H1 (cell line): ENCODE measurements around the gene APLP2. TPM values are rescaled to one million over a fixed set of nuclear protein-coding genes. Genes with fewer than 3 reads are reported as not detected.

Experiments
- CTCF ChIA-PET: fragments of 300-600 bp; sonication (Branson Sonifier 250); formaldehyde crosslinking; loops from one replicate; lab custom pipeline; 2021; ENCODE audit not compliant: partially characterized antibody; lab: Charles Lee
- POLR2A ChIA-PET: fragments of 300-600 bp; sonication (Branson Sonifier 250); formaldehyde crosslinking; loops from one replicate; lab custom pipeline; 2021; ENCODE audit warnings: inconsistent platforms; ENCODE audit not compliant: partially characterized antibody; lab: Charles Lee
- DNase-seq, 2 experiments: peaks; one replicate each; pipeline versions ENCODE4 v3.0.0 to v3.0.0-alpha.2; 2010 to 2022; ENCODE audit warnings: low spot score in 2 of 2, low read depth in 1 of 2, mixed read lengths in 1 of 2
- FAIRE-seq: peaks from 2 replicates; lab custom pipeline; 2011; peaks lifted over from hg19 to GRCh38; lab: Jason Lieb, UNC
- H2AFZ ChIP-seq: 2 replicates; pipeline ENCODE4 v1.8.1; 2012; ENCODE audit warnings: low read length, inconsistent platforms
- H2AK5ac ChIP-seq: 2 replicates; pipeline ENCODE4 v1.6.1; 2013; ENCODE audit warnings: low read depth, low read length
- H2BK120ac ChIP-seq: replicated peaks from 2 replicates; pipeline ENCODE3; 2013; ENCODE audit warnings: low read depth, low read length, inconsistent platforms
- H2BK12ac ChIP-seq: 2 replicates; pipeline ENCODE4 v1.6.1; 2013; ENCODE audit warnings: low read depth, low read length
- H2BK15ac ChIP-seq: 2 replicates; pipeline ENCODE4 v1.6.1; 2013; ENCODE audit warnings: low read length
- H2BK20ac ChIP-seq: 2 replicates; pipeline ENCODE4 v1.6.1; 2013; ENCODE audit warnings: low read length
- H2BK5ac ChIP-seq: 2 replicates; pipeline ENCODE4 v1.6.1; 2013; ENCODE audit warnings: low read depth, low read length
- H3K14ac ChIP-seq: 2 replicates; pipeline ENCODE4 v1.6.1; 2013; ENCODE audit warnings: inconsistent platforms; ENCODE audit not compliant: insufficient read length
- H3K18ac ChIP-seq: 2 replicates; pipeline ENCODE4 v1.6.1; 2013; ENCODE audit warnings: low read length; ENCODE audit errors: extremely low read depth
- H3K23ac ChIP-seq: 2 replicates; pipeline ENCODE4 v1.6.1; 2013; ENCODE audit warnings: inconsistent platforms; ENCODE audit not compliant: insufficient read length
- H3K23me2 ChIP-seq: 2 replicates; pipeline ENCODE4 v1.6.1; 2013; ENCODE audit warnings: low read depth, low read length
- H3K27ac ChIP-seq: 2 replicates; pipeline ENCODE4 v1.6.1; 2011; ENCODE audit warnings: low read depth, low read length, inconsistent platforms
- H3K27me3 ChIP-seq, 4 experiments: replicated peaks in 1 of 4; 1 replicate in 1 of 4; 2 replicates in 3 of 4; pipeline versions ENCODE4 v1.6.1 to v1.8.1; 2011 to 2013; ENCODE audit warnings: low read length in 3 of 4, mild to moderate bottlenecking in 3 of 4, inconsistent platforms in 2 of 4, mixed read lengths in 2 of 4, moderate library complexity in 1 of 4; ENCODE audit not compliant: control insufficient read depth in 3 of 4, insufficient read depth in 3 of 4; ENCODE audit errors: extremely low read depth in 1 of 4
- H3K36me3 ChIP-seq, 4 experiments: 2 replicates each; pipeline versions ENCODE4 v1.6.1 to v1.8.1; 2011 to 2013; ENCODE audit warnings: mild to moderate bottlenecking in 4 of 4, low read length in 3 of 4, moderate library complexity in 2 of 4, control low read depth in 1 of 4, inconsistent platforms in 1 of 4; ENCODE audit not compliant: insufficient read depth in 4 of 4, control insufficient read depth in 2 of 4
- H3K4ac ChIP-seq: replicated peaks from 2 replicates; pipeline ENCODE3; 2013; ENCODE audit warnings: low read length, low read depth, mixed read lengths, inconsistent platforms; ENCODE audit not compliant: insufficient read length
- H3K4me1 ChIP-seq, 4 experiments: replicated peaks in 1 of 4; 1 replicate in 1 of 4; 2 replicates in 3 of 4; pipeline versions ENCODE4 v1.6.1 to v1.8.1; 2011 to 2013; ENCODE audit warnings: low read length in 3 of 4, inconsistent platforms in 2 of 4, mixed read lengths in 1 of 4; ENCODE audit not compliant: insufficient read depth in 4 of 4, control insufficient read depth in 3 of 4
- H3K4me2 ChIP-seq, 2 experiments: 2 replicates each; pipeline versions ENCODE4 v1.6.1 to v1.8.1; 2011 to 2013; ENCODE audit warnings: low read depth in 2 of 2, low read length in 2 of 2, control low read depth in 1 of 2, inconsistent platforms in 1 of 2, mild to moderate bottlenecking in 1 of 2; ENCODE audit not compliant: insufficient read depth in 1 of 2
- H3K4me3 ChIP-seq, 4 experiments: fragments of 200-600, 300-600 bp in 1 of 4; sonication (generic), shearing (Covaris generic), sonication (Bioruptor Twin) in 1 of 4; 2 replicates each; pipeline versions ENCODE4 v1.5.1 to v1.8.1; 2011 to 2016; ENCODE audit warnings: low read length in 4 of 4, low read depth in 3 of 4, control low read depth in 2 of 4, inconsistent platforms in 2 of 4, mild to moderate bottlenecking in 2 of 4, mixed read lengths in 1 of 4, moderate library complexity in 1 of 4; ENCODE audit not compliant: insufficient read depth in 2 of 4; ENCODE audit errors: extremely low read depth in 1 of 4
- H3K56ac ChIP-seq: replicated peaks from 2 replicates; pipeline ENCODE3; 2013; ENCODE audit warnings: low read depth, mild to moderate bottlenecking, mixed read lengths, low read length, inconsistent platforms; ENCODE audit not compliant: insufficient read length
- H3K79me1 ChIP-seq: 2 replicates; pipeline ENCODE4 v1.6.1; 2013; ENCODE audit warnings: low read depth, low read length, control low read depth
- H3K79me2 ChIP-seq, 2 experiments: 2 replicates each; pipeline versions ENCODE4 v1.6.1 to v1.8.1; 2012 to 2013; ENCODE audit warnings: low read length in 2 of 2, mild to moderate bottlenecking in 2 of 2, inconsistent platforms in 1 of 2; ENCODE audit not compliant: insufficient read depth in 2 of 2, control insufficient read depth in 1 of 2
- H3K9ac ChIP-seq, 4 experiments: replicated peaks in 1 of 4; 1 replicate in 1 of 4; 2 replicates in 3 of 4; pipeline versions ENCODE4 v1.6.1 to v1.8.1; 2011 to 2013; ENCODE audit warnings: low read depth in 3 of 4, low read length in 3 of 4, control low read depth in 2 of 4, mild to moderate bottlenecking in 2 of 4, moderate library complexity in 2 of 4, inconsistent platforms in 1 of 4; ENCODE audit errors: extremely low read depth in 1 of 4
- H3K9me3 ChIP-seq, 2 experiments: 2 replicates each; pipeline versions ENCODE4 v1.6.1 to v1.8.1; 2012 to 2013; ENCODE audit warnings: mild to moderate bottlenecking in 2 of 2, moderate library complexity in 2 of 2, control low read depth in 1 of 2, inconsistent platforms in 1 of 2, low read depth in 1 of 2, low read length in 1 of 2, mixed read lengths in 1 of 2; ENCODE audit not compliant: insufficient read depth in 2 of 2
- H4K20me1 ChIP-seq, 2 experiments: replicated peaks in 1 of 2; 2 replicates each; pipeline versions ENCODE3 to v1.8.1; 2011 to 2013; ENCODE audit warnings: inconsistent platforms in 2 of 2, low read length in 2 of 2, mild to moderate bottlenecking in 1 of 2; ENCODE audit not compliant: insufficient read depth in 2 of 2, control insufficient read depth in 1 of 2
- H4K5ac ChIP-seq: 2 replicates; pipeline ENCODE4 v1.6.1; 2013; ENCODE audit warnings: low read length, low read depth, mixed read lengths, inconsistent platforms; ENCODE audit not compliant: insufficient read length
- H4K8ac ChIP-seq: 2 replicates; pipeline ENCODE4 v1.8.0; 2013; ENCODE audit warnings: mild to moderate bottlenecking, moderate library complexity, low read length, inconsistent platforms; ENCODE audit not compliant: insufficient read depth; ENCODE audit errors: extremely low read depth
- H4K91ac ChIP-seq: replicated peaks from 2 replicates; pipeline ENCODE3; 2013; ENCODE audit warnings: low read length, mixed read lengths, inconsistent platforms; ENCODE audit not compliant: insufficient read length
- SP2 ChIP-seq: IDR thresholded peaks from 2 replicates; pipeline ENCODE4 v1.6.1; 2012; ENCODE audit warnings: mild to moderate bottlenecking, low read length, inconsistent platforms
- WGBS, 2 experiments: shearing (Covaris generic) in 1 of 2; methylation state at CpG; one replicate each; pipeline versions ENCODE4 v1.1.6 to v1.1.7; 2013 to 2015; ENCODE audit warnings: low lambda C conversion rate in 2 of 2, mixed read lengths in 2 of 2, inconsistent platforms in 1 of 2, low coverage in 1 of 2, missing lambda C conversion rate in 1 of 2; ENCODE audit not compliant: insufficient replicate concordance in 2 of 2, insufficient coverage in 1 of 2, insufficient read length in 1 of 2; ENCODE audit errors: extremely low coverage in 1 of 2, missing lambda C conversion rate in 1 of 2; 5-methylcytosine and 5-hydroxymethylcytosine counted together
- polyA plus RNA-seq, 7 experiments: library from polyadenylated mRNA; depleted of rRNA in 3 of 7; stranded (reverse) in 5 of 7; unstranded in 2 of 7; fragments of >200 nt in 5 of 7; fragments of 200-250 nt in 2 of 7; gene quantifications; 1 replicate in 5 of 7; 2 replicates in 1 of 7; 4 replicates in 1 of 7; pipeline versions ENCODE4 v1.2.1 to v1.2.3, GENCODE V29; 2011 to 2013; ENCODE audit warnings: missing spikeins in 2 of 7, mixed read lengths in 2 of 7
- total RNA-seq: library from RNA; stranded (reverse); fragmentation: NEBNext Ultra II Directional; extraction: Animal tissue kit (Norgen Biotek cat#: 25700); gene quantifications from 2 replicates; pipeline ENCODE4 v1.2.1, GENCODE V29; 2021

The APLP2 gene
- total and polyA plus RNA-seq, 2 of the 8 experiments (the other 6 are each of a cell fraction or from before 2014, with no cell fraction given), result 222 to 315 TPM

DNA sequence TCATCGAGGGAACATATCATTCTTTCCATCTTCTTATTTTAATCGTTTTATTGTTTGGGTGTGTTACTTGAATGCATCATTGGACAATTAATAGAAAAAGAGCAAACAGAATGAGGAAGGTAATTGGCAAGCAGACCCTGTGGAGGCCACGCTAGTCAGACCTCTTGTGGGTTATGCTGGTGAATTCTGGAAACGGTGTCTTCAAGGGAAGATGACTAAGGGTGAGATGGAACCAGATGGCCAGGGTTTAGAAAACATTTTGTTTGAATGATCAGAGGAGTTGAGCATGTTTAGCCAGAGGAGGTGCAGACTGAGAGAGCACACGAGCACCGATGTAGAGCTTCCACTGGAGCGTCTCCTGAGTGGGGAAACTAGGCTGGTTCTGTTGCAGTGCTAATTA lies 98.4 kb downstream of the APLP2 start:
- Histone ChIP-seq H3K79me2 (no peaks in the 10 kb centered on the region), H3K4me1 (no peaks in the 10 kb centered on the region; a peak in 2 of 7 replicates), H4K5ac (no peak overlapping the region), H3K4me2 (no peak overlapping the region), H3K36me3 (no peaks in the 10 kb centered on the region), H2BK12ac (no peak overlapping the region), H3K4me3 (no peak overlapping the region), H2BK5ac (no peak overlapping the region), H3K23me2 (no peaks in the 10 kb centered on the region), H2AFZ (no peak overlapping the region), H3K56ac (no peak overlapping the region), H4K91ac (no peak overlapping the region), H3K79me1 (no peaks in the 10 kb centered on the region), H3K18ac (no peak overlapping the region), H3K14ac (no peak overlapping the region), H3K27ac (no peak overlapping the region), H3K9me3 (no peaks in the 10 kb centered on the region), H3K4ac (no peak overlapping the region), H3K9ac (no peak overlapping the region), H4K8ac (no peak overlapping the region), H3K27me3 (peaks cover 4 to 40% (median 32%) of the 10 kb centered on the region in 4 experiments), H3K23ac (no peak overlapping the region), H2AK5ac (no peak overlapping the region), H4K20me1 (peaks cover 9 to 13% of the 10 kb centered on the region in 2 experiments), H2BK120ac (no peak overlapping the region), H2BK20ac (no peak overlapping the region), H2BK15ac (no peak overlapping the region)
- no peak for FAIRE-seq
- WGBS, 2 experiments, result 86% methylated on average over 7 of the region's 7 CpGs; no CpG with 5 or more reads in 1 of the 2 experiments
- CTCF ChIA-PET, result interaction anchor here (1.1 kb wide), 1 partner anchor 22 kb away, joined by 4 read pairs; no protein-coding TSS in a partner anchor
- no peak for DNase-seq
- POLR2A ChIA-PET, result no interaction called here
- no peak for TF ChIP-seq SP2
